ENCODE measurements around the gene PVALEF.

The PVALEF gene

GRCh38 chr17:81199482-81199830 is 34.1 kb downstream of the PVALEF start:
- no peak for DNase-seq

- DNase-seq, result no peak
Measured at GRCh38 chr17:81200201-81200600, 34.9 kb downstream of the PVALEF start.

- no peak for DNase-seq
Measured at GRCh38 chr17:81200695-81201580, 35.6 kb downstream of the PVALEF start.

GRCh38 chr17:81202318-81202717 is 37.0 kb downstream of the PVALEF start:
- no peak for DNase-seq

GRCh38 chr17:81203136-81203535 is 37.8 kb downstream of the PVALEF start:
- DNase-seq, result no peak

- no peak for DNase-seq
Measured at GRCh38 chr17:81204578-81204977, 39.3 kb downstream of the PVALEF start.

GRCh38 chr17:81206166-81206565 is 40.9 kb downstream of the PVALEF start:
- no peak for DNase-seq

GRCh38 chr17:81206657-81207056 is 41.4 kb downstream of the PVALEF start:
- no peak for DNase-seq

GRCh38 chr17:81207610-81208581 is 42.6 kb downstream of the PVALEF start:
- DNase-seq, result no peak

GRCh38 chr17:81208651-81209050 is 43.3 kb downstream of the PVALEF start:
- DNase-seq, result no peak

- DNase-seq, result no peak
Measured at GRCh38 chr17:81209141-81209540, 43.8 kb downstream of the PVALEF start.

GRCh38 chr17:81210466-81210865 is 45.2 kb downstream of the PVALEF start:
- DNase-seq, result no peak

- DNase-seq, result no peak
Measured at GRCh38 chr17:81210868-81211267, 45.6 kb downstream of the PVALEF start.

GRCh38 chr17:81212365-81212764 is 47.1 kb downstream of the PVALEF start:
- no peak for DNase-seq

- DNase-seq, result no peak
Measured at GRCh38 chr17:81213978-81214377, 48.7 kb downstream of the PVALEF start.

- DNase-seq, result no peak
Measured at GRCh38 chr17:81217491-81217890, 52.2 kb downstream of the PVALEF start.

- no peak for DNase-seq
Measured at GRCh38 chr17:81218459-81218858, 53.2 kb downstream of the PVALEF start.

GRCh38 chr17:81218991-81219390 is 53.7 kb downstream of the PVALEF start:
- DNase-seq, result no peak

GRCh38 chr17:81219476-81220180 is 54.3 kb downstream of the PVALEF start:
- DNase-seq, result no peak

GRCh38 chr17:81221371-81221841 is 56.1 kb downstream of the PVALEF start:
- DNase-seq, result no peak

- DNase-seq, result no peak
Measured at GRCh38 chr17:81221842-81222619, 56.7 kb downstream of the PVALEF start.

- no peak for DNase-seq
Measured at GRCh38 chr17:81222620-81222905, 57.3 kb downstream of the PVALEF start.

Data from activated naive CD4-positive, alpha-beta T cell (primary cell).